HPDE6-E6E7 (cell line): ENCODE measurements around the gene PTPN23.
"Not testable (repeated sequence)": the region's sequence is repeated elsewhere in the genome, so short reads cannot be mapped to it uniquely, and the experiment has no call there.

Source experiments
- DNase-seq: peaks from one replicate; pipeline ENCODE4 v3.0.0; 2011; ENCODE audit warnings: missing footprints; ENCODE audit errors: extremely low spot score

Gene PTPN23, protein sequence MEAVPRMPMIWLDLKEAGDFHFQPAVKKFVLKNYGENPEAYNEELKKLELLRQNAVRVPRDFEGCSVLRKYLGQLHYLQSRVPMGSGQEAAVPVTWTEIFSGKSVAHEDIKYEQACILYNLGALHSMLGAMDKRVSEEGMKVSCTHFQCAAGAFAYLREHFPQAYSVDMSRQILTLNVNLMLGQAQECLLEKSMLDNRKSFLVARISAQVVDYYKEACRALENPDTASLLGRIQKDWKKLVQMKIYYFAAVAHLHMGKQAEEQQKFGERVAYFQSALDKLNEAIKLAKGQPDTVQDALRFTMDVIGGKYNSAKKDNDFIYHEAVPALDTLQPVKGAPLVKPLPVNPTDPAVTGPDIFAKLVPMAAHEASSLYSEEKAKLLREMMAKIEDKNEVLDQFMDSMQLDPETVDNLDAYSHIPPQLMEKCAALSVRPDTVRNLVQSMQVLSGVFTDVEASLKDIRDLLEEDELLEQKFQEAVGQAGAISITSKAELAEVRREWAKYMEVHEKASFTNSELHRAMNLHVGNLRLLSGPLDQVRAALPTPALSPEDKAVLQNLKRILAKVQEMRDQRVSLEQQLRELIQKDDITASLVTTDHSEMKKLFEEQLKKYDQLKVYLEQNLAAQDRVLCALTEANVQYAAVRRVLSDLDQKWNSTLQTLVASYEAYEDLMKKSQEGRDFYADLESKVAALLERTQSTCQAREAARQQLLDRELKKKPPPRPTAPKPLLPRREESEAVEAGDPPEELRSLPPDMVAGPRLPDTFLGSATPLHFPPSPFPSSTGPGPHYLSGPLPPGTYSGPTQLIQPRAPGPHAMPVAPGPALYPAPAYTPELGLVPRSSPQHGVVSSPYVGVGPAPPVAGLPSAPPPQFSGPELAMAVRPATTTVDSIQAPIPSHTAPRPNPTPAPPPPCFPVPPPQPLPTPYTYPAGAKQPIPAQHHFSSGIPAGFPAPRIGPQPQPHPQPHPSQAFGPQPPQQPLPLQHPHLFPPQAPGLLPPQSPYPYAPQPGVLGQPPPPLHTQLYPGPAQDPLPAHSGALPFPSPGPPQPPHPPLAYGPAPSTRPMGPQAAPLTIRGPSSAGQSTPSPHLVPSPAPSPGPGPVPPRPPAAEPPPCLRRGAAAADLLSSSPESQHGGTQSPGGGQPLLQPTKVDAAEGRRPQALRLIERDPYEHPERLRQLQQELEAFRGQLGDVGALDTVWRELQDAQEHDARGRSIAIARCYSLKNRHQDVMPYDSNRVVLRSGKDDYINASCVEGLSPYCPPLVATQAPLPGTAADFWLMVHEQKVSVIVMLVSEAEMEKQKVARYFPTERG (N-terminal part only)

DNA sequence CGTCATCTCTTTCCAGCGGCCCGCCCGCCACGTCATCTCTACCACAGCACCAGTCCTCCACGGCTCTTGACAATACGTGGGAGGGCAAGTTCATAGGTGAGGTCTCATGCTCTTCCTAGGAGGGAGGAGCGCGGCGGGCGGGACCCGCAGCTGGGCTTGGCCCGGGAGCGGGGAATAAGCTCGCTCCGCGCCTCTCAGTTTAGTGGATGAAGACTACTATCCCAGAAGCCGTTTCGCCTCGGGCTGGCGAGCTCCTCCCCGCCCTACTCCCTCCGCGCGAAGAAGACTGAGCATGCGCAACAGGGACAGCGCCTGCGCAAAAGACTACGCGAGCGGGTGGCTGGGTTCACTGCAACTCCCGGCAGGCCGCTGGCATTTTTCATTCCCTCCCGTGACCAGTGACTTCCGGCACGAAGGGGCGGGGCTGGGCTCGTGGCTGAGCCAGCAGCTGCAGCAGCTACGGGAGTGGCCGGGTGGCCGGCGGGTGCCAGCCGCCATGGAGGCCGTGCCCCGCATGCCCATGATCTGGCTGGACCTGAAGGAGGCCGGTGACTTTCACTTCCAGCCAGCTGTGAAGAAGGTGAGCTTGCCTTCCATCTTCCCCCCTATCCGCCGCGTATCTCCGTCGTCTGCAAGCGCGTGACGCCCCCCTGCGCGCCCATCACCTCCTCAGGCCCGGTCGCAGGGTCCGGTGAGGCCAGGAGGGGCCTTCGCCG, at the start of gene PTPN23:
PTPN23 (plus strand) TSS at position 421 of the 716 bp plus-strand sequence; CDS start at position 497, 76 bp downstream.
- DNase-seq: peak; percentile 71

- no peak for DNase-seq
These were observed 46.9 kb upstream of the PTPN23 start for GRCh38 chr3:47333907-47334306.

GRCh38 chr3:47337656-47338055, 43.2 kb upstream of the PTPN23 start:
- DNase-seq: no peak

DNA sequence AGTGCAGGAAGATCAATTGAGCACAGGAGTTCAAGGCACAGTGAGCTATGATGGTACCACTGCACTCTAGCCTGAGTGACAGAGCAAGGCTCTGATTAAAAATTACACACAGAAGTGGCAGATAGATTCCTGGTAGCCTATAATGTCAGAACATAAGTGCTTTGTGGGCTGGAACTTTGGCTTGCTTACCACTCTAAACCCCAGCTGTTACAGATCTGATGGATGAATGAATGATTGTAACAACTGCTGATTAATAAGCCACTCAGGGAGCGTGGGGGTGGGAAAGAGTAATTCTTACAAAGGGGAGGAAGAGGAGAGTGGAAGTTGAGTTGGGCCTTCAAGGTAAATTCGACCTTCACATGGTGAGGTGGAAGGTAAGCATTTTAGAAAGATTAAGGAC, 40.9 kb upstream of the PTPN23 start:
- no peak for DNase-seq

DNA sequence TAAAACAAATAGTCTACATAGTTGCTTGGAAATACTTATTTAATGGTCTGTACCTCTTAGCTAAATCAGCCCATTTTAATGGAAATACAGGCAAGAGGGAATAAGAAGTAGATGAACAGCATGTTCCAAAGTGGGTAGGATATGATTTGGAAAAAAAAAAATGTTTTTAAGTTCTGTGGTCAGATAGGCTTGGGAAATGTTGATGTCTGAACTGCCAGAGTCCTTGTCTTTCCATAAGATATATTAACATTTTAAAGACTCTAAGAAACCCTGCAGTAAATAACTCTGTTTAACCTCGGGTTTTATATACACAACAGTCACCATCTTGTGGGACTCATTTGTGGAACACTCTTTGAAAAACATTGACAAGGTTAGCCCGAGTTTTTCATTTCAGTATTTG, 40.0 kb upstream of the PTPN23 start:
- no peak for DNase-seq

DNA sequence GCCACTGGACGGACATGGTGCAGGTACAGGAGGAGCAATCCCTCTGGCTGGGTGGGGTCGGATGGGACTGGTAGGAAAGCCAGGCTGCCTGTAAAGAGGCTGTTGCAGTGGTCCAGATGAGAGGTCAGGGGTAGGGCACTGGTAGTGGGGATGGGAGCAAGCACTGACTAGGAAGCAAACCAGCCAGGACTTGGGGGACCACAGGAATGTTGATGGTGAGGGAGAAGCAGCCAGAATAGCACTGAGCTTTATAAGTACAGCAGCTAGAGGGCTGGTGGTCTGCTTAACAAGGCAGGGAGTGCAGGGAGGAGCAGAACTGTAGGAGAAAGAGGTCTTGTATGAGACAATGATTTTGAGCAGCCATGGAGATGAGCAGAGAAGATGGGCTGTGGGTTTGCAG, 38.7 kb upstream of the PTPN23 start:
- DNase-seq: no peak

DNA sequence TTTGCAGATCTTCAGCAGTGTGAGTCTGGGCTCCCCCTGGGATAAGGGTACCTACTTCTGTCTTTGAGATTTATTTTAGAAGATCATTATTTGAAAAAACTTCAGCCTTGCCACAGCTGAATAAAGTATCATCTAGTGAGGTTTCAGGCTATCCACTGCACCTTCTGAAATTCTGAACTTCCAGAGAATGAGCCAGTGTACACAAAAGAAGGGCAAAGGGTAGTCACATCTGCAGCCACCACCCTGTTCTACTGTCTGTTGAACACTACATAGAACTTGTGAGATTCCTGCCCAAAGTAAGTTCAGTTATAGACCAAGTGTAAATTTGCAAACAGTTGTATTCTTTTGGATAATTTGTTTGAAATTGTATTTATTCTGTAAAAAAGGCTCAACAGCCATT, 38.0 kb upstream of the PTPN23 start:
- no peak for DNase-seq

GRCh38 chr3:47343471-47343971, 37.3 kb upstream of the PTPN23 start:
- DNase-seq: no peak

DNA sequence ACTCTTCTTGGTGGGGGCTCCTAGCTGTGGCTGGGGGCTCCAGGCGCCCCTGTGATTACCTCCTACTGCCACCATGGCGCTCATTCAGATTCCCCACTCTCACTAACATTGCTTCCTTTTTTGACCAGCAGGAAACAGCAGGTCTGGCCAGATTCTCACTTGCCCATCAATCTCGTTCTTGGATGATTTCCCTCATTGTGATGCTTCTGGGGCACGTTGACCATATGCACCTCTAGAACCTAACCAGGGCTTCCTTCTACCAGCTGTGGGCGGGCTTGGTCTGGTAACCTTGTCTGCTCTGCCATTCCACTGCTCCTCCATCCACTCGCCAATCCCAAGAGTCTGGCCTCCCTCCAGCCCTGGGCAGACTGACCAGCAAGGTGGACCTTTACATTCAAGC, 35.9 kb upstream of the PTPN23 start:
- no peak for DNase-seq

DNA sequence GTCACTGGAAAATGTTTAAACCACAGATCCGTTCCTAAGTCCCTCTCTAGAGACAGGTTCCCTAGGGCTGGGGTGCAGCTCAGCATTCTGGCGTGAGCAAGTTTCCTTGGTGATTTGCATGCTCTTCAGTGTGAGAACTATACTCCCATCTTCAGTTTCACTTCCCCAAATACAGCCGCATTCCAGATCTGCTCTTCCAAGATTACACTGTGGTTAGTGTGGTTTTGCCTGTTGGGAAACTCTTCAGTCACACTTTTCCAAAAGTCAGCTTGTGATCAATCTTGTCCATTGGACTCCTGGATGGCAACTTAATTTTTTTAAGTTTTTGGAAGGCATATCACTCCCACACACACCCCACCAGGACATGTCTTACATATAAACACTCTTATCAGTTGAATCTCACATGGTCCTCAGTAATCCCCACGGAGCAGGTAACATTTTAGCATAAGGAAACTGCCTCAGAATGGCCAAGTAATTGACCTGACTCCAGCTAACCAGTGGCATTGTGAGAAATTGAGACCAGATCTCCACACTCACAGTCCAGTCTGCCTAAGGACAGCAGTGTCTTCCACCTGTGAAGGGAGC, 33.5 kb upstream of the PTPN23 start:
- DNase-seq: no peak

DNA sequence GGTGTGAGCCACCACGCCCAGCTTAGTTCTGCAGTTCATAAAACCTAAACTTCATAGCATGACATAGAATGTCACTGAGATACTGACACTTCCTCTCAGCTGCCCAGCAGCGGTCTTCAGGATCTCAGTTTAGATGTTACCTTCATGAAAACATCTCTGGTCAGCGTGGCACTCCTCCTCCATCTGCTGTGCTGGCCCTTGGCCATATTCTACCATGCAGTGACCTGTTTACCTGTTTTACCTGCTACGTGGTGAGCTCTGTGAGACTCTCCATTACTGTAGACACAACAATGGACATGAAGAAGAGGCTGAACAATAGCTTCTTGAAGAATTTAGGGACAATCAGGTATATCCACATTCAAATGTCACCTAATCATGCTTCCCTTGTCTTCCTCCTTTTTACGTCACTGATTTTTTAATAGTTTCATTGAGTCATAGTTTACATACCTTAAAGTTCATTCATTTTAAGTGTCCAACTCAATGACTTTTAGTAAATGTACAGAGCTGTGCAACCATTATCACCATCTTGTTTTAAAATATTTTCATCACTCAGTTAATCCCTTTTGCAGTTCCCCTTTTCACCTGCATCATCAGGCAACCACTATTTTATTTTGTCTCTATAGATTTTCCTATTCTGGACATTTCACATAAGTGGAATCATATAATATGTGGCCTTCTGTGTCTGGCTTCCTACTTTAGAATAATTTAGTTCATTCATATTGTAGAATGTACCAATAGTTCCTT, 32.2 kb upstream of the PTPN23 start:
- DNase-seq: no peak

DNA sequence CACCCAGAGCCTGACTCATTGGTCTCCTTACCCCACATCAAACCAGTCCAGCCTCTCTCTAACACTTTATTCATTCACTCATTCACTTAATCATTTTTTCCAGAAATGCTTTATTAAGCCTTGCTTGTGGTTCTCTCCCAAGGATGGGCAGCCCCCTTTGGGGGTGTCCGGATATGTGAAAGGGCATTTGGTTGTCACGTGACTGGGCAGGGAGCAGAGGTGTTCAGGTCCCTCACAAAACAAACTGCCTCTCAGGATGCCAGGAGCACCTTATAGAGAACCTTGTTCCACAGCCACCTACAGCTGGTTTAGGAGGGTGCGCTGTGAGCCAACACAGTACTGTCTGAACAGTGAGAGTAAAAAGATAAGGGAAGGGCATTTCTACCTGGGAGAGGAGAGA, 25.8 kb upstream of the PTPN23 start:
- no peak for DNase-seq

- no peak for DNase-seq
These were observed 24.6 kb upstream of the PTPN23 start for GRCh38 chr3:47356201-47356600.

DNA sequence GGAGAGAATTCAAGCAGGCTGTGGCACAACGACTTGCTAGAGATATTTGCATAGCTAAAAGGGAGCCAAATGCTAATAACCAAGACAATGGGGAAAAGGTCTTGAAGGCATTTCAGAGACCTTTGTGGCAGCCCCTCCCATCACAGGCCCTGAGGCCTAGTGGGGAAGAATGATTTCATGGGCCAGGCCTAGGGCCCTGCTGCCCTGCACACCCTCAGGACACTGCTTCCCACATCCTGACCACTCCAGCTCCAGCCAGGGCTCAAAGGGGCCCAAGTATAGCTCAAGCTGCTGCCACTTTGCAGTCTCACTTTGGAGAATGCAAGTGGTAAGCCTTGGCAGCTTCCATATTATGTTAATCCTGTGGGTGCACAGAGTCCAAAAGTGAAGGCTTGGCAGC, 21.5 kb upstream of the PTPN23 start:
- no peak for DNase-seq

- DNase-seq: not testable (repeated sequence)
These were observed 20.7 kb upstream of the PTPN23 start for GRCh38 chr3:47360110-47360517.

- DNase-seq: no peak
These were observed 18.1 kb upstream of the PTPN23 start for GRCh38 chr3:47362701-47363100.

- no peak for DNase-seq
These were observed 15.3 kb upstream of the PTPN23 start for GRCh38 chr3:47365213-47366153.

DNA sequence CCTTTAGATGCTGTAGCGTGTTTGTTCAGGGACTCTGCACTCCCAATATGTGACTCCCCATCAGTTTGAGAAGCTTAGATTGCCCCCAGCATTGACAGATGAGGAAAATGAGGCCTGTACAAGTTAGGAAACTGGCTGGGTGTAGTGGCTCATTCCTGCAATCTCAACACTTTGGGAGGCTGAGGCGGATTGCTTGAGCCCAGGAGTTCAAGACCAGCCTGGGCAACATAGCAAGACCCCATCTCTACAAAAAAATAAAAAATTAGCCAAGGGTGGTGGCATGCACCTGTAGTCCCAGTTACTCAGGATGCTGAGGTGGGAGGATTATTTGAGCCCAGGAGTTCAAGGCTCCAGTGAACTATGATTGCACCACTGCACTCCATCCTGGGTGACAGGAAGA, 14.0 kb upstream of the PTPN23 start:
- no peak for DNase-seq

GRCh38 chr3:47367631-47368030, 13.2 kb upstream of the PTPN23 start:
- DNase-seq: no peak
